Measurements from ENCODE around the gene CFAP46. TPM values are rescaled to one million over a fixed set of nuclear protein-coding genes. Genes with fewer than 3 reads are reported as not detected.

The CFAP46 gene
- polyA plus RNA-seq, 1 of the 3 experiments (the other 2 are of a cell fraction) = 3.9 TPM

GRCh38 chr10:132925614-132926013 is 16.8 kb downstream of the CFAP46 start:
- WGBS (ENCODE audit: low lambda C conversion rate) = no CpG with 5 or more reads among the region's 22 CpGs
- POLR2A ChIA-PET = no interaction called here
- no peak for TF ChIP-seq JUND (IDR thresholded peaks at IDR 0.05)
- TF ChIP-seq MXI1 (IDR thresholded peaks at IDR 0.05; ENCODE audit: low read depth, low read length) = no peak
- no peak for TF ChIP-seq FOXM1 (IDR thresholded peaks at IDR 0.05; ENCODE audit: low read depth)
- no peak for TF ChIP-seq USF2 (IDR thresholded peaks at IDR 0.05; ENCODE audit: borderline replicate concordance, low read depth, low read length)
- no peak for TF ChIP-seq RCOR1 (IDR thresholded peaks at IDR 0.05; ENCODE audit: low read length)
- no peak for TF ChIP-seq REST (IDR thresholded peaks at IDR 0.05; ENCODE audit: low read depth, low read length)
- no peak for TF ChIP-seq RFX5 (IDR thresholded peaks at IDR 0.05; ENCODE audit: low read length)
- no peak for TF ChIP-seq SMC3 (IDR thresholded peaks at IDR 0.05; ENCODE audit: low read depth, low read length)
- no peak for TF ChIP-seq GATA2 (CRISPR knock-in tag; IDR thresholded peaks at IDR 0.05)
- TF ChIP-seq MAX (IDR thresholded peaks at IDR 0.05; ENCODE audit: low read depth) = no peak
- no peak for TF ChIP-seq YY1 (IDR thresholded peaks at IDR 0.05; ENCODE audit: low read depth)
- TF ChIP-seq USF1 (IDR thresholded peaks at IDR 0.05; ENCODE audit: borderline replicate concordance, low read depth) = no peak
- TF ChIP-seq RAD21 (IDR thresholded peaks at IDR 0.05; ENCODE audit: low read length) = no peak
- no peak for TF ChIP-seq FOSL2 (IDR thresholded peaks at IDR 0.05; ENCODE audit: borderline replicate concordance, low read depth)
- TF ChIP-seq RXRA (IDR thresholded peaks at IDR 0.05; ENCODE audit: borderline replicate concordance, low read depth) = no peak
- TF ChIP-seq ZBTB33 (IDR thresholded peaks at IDR 0.05; ENCODE audit: borderline replicate concordance, low read depth) = no peak
- TF ChIP-seq GABPA (IDR thresholded peaks at IDR 0.05; ENCODE audit: low read depth) = no peak
- no peak for TF ChIP-seq EP300 (IDR thresholded peaks at IDR 0.05; ENCODE audit: borderline replicate concordance in 1 of 2, low read depth in 1 of 2, low read length in 1 of 2)

More at GRCh38 chr10:132925614-132926013, 16.8 kb downstream of the CFAP46 start:
- no peaks in the 10 kb centered on the region for H3K36me3 ChIP-seq (replicated peaks in 1 of 2; ENCODE audit: control insufficient read depth in 1 of 2, insufficient read depth in 2 of 2, low read length in 1 of 2)
- H3K4me2 ChIP-seq = no peak overlapping the region
- H3F3A ChIP-seq (replicated peaks; ENCODE audit: insufficient read depth) = no peaks in the 10 kb centered on the region
- no peaks in the 10 kb centered on the region for H3K27me3 ChIP-seq (ENCODE audit: insufficient read depth)
- H3K9me2 ChIP-seq = no peaks in the 10 kb centered on the region
- no peak overlapping the region for H3K4me3 ChIP-seq (ENCODE audit: low read depth in 2 of 2, low read length in 1 of 2)
- no peaks in the 10 kb centered on the region; a peak in 1 of 4 replicates for H3K4me1 ChIP-seq (ENCODE audit: control insufficient read depth in 1 of 2, insufficient read depth in 2 of 2, low read depth in 1 of 2, low read length in 1 of 2)
- H3K79me2 ChIP-seq (ENCODE audit: insufficient read depth) = no peaks in the 10 kb centered on the region
- CTCF ChIA-PET = no interaction called here
- H4K20me1 ChIP-seq (ENCODE audit: insufficient read depth) = no peaks in the 10 kb centered on the region
- no peaks in the 10 kb centered on the region for H3K9me3 ChIP-seq
- H3K27ac ChIP-seq (ENCODE audit: low read depth in 2 of 2, low read length in 1 of 2) = no peak overlapping the region
- H3K9ac ChIP-seq = no peak overlapping the region
- no peak for DNase-seq
- no peak overlapping the region for H2AFZ ChIP-seq (ENCODE audit: low read depth)
